ENCODE data around the gene DAB2IP.

DAB2IP gene

DNA sequence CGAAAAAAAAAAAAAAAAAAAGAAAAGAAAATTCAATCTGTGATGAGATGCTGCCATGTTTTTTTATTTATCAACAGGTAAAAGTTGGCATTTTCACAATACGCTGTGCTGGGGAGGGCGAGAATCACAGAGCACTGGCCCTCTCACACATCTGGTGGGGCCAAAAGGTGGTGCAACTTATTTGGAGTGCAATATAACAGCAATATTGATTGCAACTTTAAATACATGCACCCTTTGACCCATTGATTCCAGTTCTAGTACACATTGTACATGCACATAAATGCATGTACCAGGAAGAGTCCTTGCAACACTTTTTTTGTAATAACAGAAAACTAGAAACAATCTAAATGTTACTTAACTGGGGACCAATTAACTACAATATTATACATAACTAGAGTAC, 159.1 kb downstream of the DAB2IP start (continued):
- TF ChIP-seq, protein P1, sequence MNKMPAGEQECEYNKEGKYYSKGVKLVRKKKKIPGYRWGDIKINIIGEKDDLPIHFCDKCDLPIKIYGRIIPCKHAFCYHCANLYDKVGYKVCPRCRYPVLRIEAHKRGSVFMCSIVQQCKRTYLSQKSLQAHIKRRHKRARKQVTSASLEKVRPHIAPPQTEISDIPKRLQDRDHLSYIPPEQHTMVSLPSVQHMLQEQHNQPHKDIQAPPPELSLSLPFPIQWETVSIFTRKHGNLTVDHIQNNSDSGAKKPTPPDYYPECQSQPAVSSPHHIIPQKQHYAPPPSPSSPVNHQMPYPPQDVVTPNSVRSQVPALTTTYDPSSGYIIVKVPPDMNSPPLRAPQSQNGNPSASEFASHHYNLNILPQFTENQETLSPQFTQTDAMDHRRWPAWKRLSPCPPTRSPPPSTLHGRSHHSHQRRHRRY (tag by site-specific recombination; IDR thresholded peaks at IDR 0.05) = no peak
- TF ChIP-seq TRIM28 (IDR thresholded peaks at IDR 0.05; ENCODE audit: borderline replicate concordance, low read length) (no peak), ZNF324 (tag by site-specific recombination; IDR thresholded peaks at IDR 0.05) (no peak), ZNF596 (tag by site-specific recombination; IDR thresholded peaks at IDR 0.05) (no peak), ZNF76 (tag by site-specific recombination; IDR thresholded peaks at IDR 0.05; ENCODE audit: borderline replicate concordance, low read depth) (no peak), HOXC10 (CRISPR knock-in tag; IDR thresholded peaks at IDR 0.05) (no peak), ZNF510 (tag by site-specific recombination; IDR thresholded peaks at IDR 0.05; ENCODE audit: insufficient replicate concordance) (no peak), ZNF114 (tag by site-specific recombination; IDR thresholded peaks at IDR 0.05) (no peak)

DNA sequence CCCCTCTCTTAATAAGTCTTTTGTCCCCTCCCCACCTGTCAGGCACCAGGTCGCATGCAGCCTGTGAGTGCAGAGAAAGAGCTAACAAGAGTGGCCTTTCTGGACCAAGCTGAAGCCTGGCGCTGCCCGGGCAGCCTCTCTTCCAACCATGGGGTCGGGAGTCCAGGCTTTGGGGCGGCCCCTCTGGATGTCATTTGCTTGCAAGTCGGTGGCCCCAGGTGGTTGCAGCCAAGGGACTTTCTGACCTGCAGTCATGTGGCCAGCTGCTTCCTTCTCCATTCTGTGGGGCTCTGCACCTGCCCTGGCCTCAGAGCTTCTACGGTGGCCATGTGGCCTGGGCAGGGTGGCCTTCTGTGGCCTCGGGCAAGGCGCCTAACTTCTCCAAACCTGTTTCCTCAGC, 159.7 kb downstream of the DAB2IP start:
- Histone ChIP-seq H3K4me3 (ENCODE audit: low read depth, low read length) (no peak overlapping the region), H3K27ac (ENCODE audit: extremely low read depth, low read depth, low read length) (no peak overlapping the region), H3K9me3 (ENCODE audit: control insufficient read depth, insufficient read depth, low read depth, low read length) (no peaks in the 10 kb centered on the region), H3K4me1 (ENCODE audit: control insufficient read depth, insufficient read depth, low read length) (no peaks in the 10 kb centered on the region), H3K36me3 (ENCODE audit: control insufficient read depth in 2 of 2, insufficient read depth in 1 of 2, low read length in 2 of 2) (no peaks in the 10 kb centered on the region)
- ChIA-PET CTCF (interaction anchor here (0.9 kb wide), 1 partner anchor 124 kb away, joined by 4 read pairs; no protein-coding TSS in a partner anchor), POLR2A (no interaction called here)
- TF ChIP-seq ZNF629 (tag by site-specific recombination; IDR thresholded peaks at IDR 0.05) = no peak
- TF ChIP-seq, protein P2, sequence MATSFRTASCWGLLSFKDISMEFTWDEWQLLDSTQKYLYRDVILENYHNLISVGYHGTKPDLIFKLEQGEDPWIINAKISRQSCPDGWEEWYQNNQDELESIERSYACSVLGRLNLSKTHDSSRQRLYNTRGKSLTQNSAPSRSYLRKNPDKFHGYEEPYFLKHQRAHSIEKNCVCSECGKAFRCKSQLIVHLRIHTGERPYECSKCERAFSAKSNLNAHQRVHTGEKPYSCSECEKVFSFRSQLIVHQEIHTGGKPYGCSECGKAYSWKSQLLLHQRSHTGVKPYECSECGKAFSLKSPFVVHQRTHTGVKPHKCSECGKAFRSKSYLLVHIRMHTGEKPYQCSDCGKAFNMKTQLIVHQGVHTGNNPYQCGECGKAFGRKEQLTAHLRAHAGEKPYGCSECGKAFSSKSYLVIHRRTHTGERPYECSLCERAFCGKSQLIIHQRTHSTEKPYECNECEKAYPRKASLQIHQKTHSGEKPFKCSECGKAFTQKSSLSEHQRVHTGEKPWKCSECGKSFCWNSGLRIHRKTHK (tag by site-specific recombination; IDR thresholded peaks at IDR 0.05) = no peak
- TF ChIP-seq ZBTB8A (tag by site-specific recombination; IDR thresholded peaks at IDR 0.05) = no peak
- TF ChIP-seq ZNF211 (tag by site-specific recombination; IDR thresholded peaks at IDR 0.05; ENCODE audit: low read depth) = no peak
- TF ChIP-seq ZNF140 (tag by site-specific recombination; IDR thresholded peaks at IDR 0.05) = no peak
- no peak for TF ChIP-seq ZNF155 (tag by site-specific recombination; IDR thresholded peaks at IDR 0.05)
- TF ChIP-seq, protein P3, sequence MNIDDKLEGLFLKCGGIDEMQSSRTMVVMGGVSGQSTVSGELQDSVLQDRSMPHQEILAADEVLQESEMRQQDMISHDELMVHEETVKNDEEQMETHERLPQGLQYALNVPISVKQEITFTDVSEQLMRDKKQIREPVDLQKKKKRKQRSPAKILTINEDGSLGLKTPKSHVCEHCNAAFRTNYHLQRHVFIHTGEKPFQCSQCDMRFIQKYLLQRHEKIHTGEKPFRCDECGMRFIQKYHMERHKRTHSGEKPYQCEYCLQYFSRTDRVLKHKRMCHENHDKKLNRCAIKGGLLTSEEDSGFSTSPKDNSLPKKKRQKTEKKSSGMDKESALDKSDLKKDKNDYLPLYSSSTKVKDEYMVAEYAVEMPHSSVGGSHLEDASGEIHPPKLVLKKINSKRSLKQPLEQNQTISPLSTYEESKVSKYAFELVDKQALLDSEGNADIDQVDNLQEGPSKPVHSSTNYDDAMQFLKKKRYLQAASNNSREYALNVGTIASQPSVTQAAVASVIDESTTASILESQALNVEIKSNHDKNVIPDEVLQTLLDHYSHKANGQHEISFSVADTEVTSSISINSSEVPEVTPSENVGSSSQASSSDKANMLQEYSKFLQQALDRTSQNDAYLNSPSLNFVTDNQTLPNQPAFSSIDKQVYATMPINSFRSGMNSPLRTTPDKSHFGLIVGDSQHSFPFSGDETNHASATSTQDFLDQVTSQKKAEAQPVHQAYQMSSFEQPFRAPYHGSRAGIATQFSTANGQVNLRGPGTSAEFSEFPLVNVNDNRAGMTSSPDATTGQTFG (tag by site-specific recombination; IDR thresholded peaks at IDR 0.05; ENCODE audit: borderline replicate concordance) = no peak
- TF ChIP-seq, protein P4, sequence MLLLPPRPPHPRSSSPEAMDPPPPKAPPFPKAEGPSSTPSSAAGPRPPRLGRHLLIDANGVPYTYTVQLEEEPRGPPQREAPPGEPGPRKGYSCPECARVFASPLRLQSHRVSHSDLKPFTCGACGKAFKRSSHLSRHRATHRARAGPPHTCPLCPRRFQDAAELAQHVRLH (tag by site-specific recombination; IDR thresholded peaks at IDR 0.05) = no peak
- TF ChIP-seq MEIS1 (CRISPR knock-in tag; IDR thresholded peaks at IDR 0.05; ENCODE audit: borderline replicate concordance) = no peak
- TF ChIP-seq ZXDB (tag by site-specific recombination; IDR thresholded peaks at IDR 0.05) = no peak
- no peak for TF ChIP-seq ZNF302 (tag by site-specific recombination; IDR thresholded peaks at IDR 0.05; ENCODE audit: low read depth)
- TF ChIP-seq, protein P5, sequence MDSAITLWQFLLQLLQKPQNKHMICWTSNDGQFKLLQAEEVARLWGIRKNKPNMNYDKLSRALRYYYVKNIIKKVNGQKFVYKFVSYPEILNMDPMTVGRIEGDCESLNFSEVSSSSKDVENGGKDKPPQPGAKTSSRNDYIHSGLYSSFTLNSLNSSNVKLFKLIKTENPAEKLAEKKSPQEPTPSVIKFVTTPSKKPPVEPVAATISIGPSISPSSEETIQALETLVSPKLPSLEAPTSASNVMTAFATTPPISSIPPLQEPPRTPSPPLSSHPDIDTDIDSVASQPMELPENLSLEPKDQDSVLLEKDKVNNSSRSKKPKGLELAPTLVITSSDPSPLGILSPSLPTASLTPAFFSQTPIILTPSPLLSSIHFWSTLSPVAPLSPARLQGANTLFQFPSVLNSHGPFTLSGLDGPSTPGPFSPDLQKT (IDR thresholded peaks at IDR 0.05; ENCODE audit: borderline replicate concordance, low read depth, low read length) = no peak
- TF ChIP-seq ZFHX2 (tag by site-specific recombination; conservative IDR thresholded peaks at IDR 0.05) = no peak
- TF ChIP-seq ZNF394 (tag by site-specific recombination; IDR thresholded peaks at IDR 0.05; ENCODE audit: borderline replicate concordance) = no peak
